Panc1 (cell line): ENCODE measurements around the gene RNASEH2A.

Experiments
- POLR2AphosphoS5 ChIP-seq: IDR thresholded peaks from 2 replicates; pipeline ENCODE4 v1.6.1; 2012; ENCODE audit warnings: mild to moderate bottlenecking, low read depth, low read length, moderate library complexity
- SIN3A ChIP-seq: IDR thresholded peaks from 2 replicates; pipeline ENCODE4 v1.6.1; 2012; ENCODE audit warnings: low read depth, mild to moderate bottlenecking, low read length, moderate library complexity, borderline replicate concordance; ENCODE audit not compliant: insufficient read depth
- TF ChIP-seq, protein P1 (sequence below): fragments of 450-650 bp; IDR thresholded peaks from 2 replicates; pipeline ENCODE4 v1.5.1; 2017; ENCODE audit warnings: mild to moderate bottlenecking
- TF ChIP-seq, protein P2 (sequence below), 2 experiments: IDR thresholded peaks; 2 replicates each; pipeline ENCODE4 v1.6.1; 2011 to 2012; ENCODE audit warnings: low read depth in 2 of 2, control low read depth in 1 of 2, low read length in 1 of 2, mild to moderate bottlenecking in 1 of 2, moderate library complexity in 1 of 2; ENCODE audit not compliant: insufficient read depth in 1 of 2

DNA sequence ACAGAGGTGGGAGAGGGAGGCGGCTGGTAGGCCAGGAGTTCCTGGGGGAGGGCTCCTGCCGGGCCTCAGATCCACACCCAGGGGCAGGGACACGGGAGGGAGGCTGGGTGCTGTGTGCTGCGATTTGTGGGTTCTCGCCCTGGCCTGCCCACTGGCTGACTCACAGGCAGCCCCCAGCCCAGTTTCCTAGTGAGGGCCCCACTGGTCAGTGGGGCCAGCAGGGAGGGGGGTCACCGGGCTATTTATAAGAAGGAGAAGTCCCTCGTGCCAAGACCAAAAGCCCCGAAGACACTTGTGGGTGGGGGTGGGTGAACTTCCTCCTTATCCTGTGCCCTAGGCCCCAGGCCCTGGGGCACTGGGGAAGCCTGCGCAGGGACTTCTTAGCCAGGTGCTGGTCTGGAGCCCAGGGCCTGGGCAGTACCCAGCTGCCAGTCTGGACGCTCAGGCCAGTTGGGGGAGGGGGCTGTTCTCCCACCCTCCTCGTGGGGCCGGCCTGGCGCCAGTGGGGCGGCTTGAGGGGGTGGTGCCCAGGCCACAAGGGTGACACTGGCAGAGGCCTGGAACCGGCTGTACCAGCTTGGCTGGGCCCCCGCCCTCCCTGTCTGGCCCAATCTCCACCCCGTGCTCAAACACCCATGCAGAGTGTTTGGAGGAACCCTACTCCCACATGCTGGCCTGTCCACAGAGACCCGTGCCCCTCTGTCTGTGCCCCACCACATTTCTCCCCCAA, 20.1 kb upstream of the RNASEH2A start:
- TF ChIP-seq, protein P1, sequence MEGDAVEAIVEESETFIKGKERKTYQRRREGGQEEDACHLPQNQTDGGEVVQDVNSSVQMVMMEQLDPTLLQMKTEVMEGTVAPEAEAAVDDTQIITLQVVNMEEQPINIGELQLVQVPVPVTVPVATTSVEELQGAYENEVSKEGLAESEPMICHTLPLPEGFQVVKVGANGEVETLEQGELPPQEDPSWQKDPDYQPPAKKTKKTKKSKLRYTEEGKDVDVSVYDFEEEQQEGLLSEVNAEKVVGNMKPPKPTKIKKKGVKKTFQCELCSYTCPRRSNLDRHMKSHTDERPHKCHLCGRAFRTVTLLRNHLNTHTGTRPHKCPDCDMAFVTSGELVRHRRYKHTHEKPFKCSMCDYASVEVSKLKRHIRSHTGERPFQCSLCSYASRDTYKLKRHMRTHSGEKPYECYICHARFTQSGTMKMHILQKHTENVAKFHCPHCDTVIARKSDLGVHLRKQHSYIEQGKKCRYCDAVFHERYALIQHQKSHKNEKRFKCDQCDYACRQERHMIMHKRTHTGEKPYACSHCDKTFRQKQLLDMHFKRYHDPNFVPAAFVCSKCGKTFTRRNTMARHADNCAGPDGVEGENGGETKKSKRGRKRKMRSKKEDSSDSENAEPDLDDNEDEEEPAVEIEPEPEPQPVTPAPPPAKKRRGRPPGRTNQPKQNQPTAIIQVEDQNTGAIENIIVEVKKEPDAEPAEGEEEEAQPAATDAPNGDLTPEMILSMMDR = no peak
- TF ChIP-seq POLR2AphosphoS5 (no peak; the same call in 1 of the 2 replicates), SIN3A (no peak)
- TF ChIP-seq, protein P2, sequence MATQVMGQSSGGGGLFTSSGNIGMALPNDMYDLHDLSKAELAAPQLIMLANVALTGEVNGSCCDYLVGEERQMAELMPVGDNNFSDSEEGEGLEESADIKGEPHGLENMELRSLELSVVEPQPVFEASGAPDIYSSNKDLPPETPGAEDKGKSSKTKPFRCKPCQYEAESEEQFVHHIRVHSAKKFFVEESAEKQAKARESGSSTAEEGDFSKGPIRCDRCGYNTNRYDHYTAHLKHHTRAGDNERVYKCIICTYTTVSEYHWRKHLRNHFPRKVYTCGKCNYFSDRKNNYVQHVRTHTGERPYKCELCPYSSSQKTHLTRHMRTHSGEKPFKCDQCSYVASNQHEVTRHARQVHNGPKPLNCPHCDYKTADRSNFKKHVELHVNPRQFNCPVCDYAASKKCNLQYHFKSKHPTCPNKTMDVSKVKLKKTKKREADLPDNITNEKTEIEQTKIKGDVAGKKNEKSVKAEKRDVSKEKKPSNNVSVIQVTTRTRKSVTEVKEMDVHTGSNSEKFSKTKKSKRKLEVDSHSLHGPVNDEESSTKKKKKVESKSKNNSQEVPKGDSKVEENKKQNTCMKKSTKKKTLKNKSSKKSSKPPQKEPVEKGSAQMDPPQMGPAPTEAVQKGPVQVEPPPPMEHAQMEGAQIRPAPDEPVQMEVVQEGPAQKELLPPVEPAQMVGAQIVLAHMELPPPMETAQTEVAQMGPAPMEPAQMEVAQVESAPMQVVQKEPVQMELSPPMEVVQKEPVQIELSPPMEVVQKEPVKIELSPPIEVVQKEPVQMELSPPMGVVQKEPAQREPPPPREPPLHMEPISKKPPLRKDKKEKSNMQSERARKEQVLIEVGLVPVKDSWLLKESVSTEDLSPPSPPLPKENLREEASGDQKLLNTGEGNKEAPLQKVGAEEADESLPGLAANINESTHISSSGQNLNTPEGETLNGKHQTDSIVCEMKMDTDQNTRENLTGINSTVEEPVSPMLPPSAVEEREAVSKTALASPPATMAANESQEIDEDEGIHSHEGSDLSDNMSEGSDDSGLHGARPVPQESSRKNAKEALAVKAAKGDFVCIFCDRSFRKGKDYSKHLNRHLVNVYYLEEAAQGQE (IDR thresholded peaks at IDR 0.05; ENCODE audit: insufficient read depth in 1 of 2, low read depth in 2 of 2, low read length in 1 of 2) = no peak
